ENCODE measurements around the gene CD207. TPM values are rescaled to one million over a fixed set of nuclear protein-coding genes. Genes with fewer than 3 reads are reported as not detected.

Gene CD207
- total and polyA plus RNA-seq, 2 donors from 2014 or later: 0.66 TPM; not detected in 1

GRCh38 chr2:70816726-70817125, 18.9 kb downstream of the CD207 start:
- intact Hi-C loops (cut with DNase I): no loop called here
- H3K27ac ChIP-seq (ENCODE audit: low read depth in 2 of 2, low read length in 2 of 2): no peak overlapping the region
- no peak for DNase-seq
- no peaks in the 10 kb centered on the region for H3K36me3 ChIP-seq (ENCODE audit: control insufficient read depth in 2 of 3, insufficient read depth in 3 of 3, low read length in 3 of 3)
- no peaks in the 10 kb centered on the region for H3K4me1 ChIP-seq (ENCODE audit: control insufficient read depth in 2 of 3, insufficient read depth in 2 of 3, low read depth in 1 of 3, low read length in 3 of 3)
- no peak overlapping the region for H3K9ac ChIP-seq (ENCODE audit: low read length in 3 of 3)
- no peak for FAIRE-seq
- H3K9me3 ChIP-seq (ENCODE audit: control insufficient read depth in 2 of 3, insufficient read depth in 1 of 3, low read length in 3 of 3): no peaks in the 10 kb centered on the region
- no peak overlapping the region for H3K4me3 ChIP-seq (ENCODE audit: low read length in 3 of 3)
- TF ChIP-seq CTCF (IDR thresholded peaks at IDR 0.05; ENCODE audit: borderline replicate concordance, extremely low read depth, insufficient read depth): no peak
- no peaks in the 10 kb centered on the region for H3K27me3 ChIP-seq (ENCODE audit: control insufficient read depth, insufficient read depth, low read length)

DNA sequence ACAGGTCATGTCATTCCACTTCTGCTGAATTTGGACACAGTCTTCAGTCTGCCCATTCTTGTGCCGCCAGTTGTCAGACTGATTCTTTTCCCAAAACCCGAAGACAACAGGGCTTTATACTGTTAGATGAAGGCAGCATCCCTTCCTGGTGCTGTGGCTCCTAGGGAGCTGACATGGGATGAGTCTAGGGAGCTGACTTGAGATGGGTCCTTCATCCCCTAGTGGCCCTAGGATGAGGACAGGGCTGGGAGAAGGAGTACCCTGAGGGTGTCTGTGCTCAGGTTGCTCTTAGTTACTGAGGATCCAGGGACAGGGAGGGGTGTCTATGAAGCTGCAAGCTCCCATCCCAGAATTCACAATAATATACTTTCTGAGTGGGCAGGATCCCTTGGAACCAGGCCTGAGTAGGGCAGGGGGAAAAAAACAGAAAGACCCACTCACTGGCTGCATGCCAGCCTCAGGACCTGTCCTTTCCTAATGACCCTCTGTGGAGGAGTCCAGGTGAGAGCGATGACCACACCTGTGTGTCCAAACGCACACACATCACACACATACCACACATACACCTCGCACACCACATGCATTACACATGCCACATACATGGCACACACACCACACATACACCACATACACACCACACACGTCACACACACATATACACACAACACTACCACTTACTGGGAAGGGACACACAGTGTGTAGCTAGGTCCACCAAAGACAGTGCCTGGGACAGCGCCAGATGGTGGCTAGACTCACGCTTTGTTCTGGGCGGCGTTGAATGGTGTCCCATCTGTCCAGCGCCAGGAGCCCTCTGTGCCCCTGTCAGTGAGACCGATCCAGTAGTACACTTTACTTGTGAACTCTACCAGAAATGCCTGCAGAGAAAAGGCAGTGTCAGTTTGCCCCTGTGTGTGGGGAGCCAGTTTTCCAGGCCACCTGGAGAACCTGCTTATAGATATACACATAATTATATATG, 26.3 kb downstream of the CD207 start:
- no peak overlapping the region for H3K4me3 ChIP-seq (ENCODE audit: low read length in 3 of 3)
- no peak for FAIRE-seq
- H3K9ac ChIP-seq (ENCODE audit: low read length in 3 of 3): no peak overlapping the region
- intact Hi-C loops (cut with DNase I): no loop called here
- no peak overlapping the region for H3K27ac ChIP-seq (ENCODE audit: low read depth in 2 of 2, low read length in 2 of 2)
- no peak for TF ChIP-seq CTCF (IDR thresholded peaks at IDR 0.05; ENCODE audit: borderline replicate concordance, extremely low read depth, insufficient read depth)
- no peaks in the 10 kb centered on the region for H3K9me3 ChIP-seq (ENCODE audit: control insufficient read depth in 2 of 3, insufficient read depth in 1 of 3, low read length in 3 of 3)
- no peaks in the 10 kb centered on the region for H3K27me3 ChIP-seq (ENCODE audit: control insufficient read depth, insufficient read depth, low read length)
- H3K36me3 ChIP-seq (ENCODE audit: control insufficient read depth in 2 of 3, insufficient read depth in 3 of 3, low read length in 3 of 3): no peaks in the 10 kb centered on the region
- no peaks in the 10 kb centered on the region for H3K4me1 ChIP-seq (ENCODE audit: control insufficient read depth in 2 of 3, insufficient read depth in 2 of 3, low read depth in 1 of 3, low read length in 3 of 3)
- no peak for DNase-seq

DNA sequence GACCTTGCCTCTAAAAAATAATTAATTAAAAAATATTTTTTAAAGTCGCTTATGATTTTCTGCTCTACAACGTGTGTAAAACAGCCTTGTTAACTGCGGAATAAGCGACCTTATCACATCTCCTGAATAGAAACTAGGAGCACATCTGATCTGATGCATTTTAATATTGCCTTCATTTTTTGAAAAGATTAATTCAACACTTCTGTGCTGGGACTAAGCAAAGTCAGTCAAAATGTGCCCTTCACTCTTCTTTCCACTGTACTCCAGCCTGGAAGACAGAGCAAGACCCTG, 27.8 kb downstream of the CD207 start:
- no peak for TF ChIP-seq CTCF (IDR thresholded peaks at IDR 0.05; ENCODE audit: borderline replicate concordance, extremely low read depth, insufficient read depth)
- intact Hi-C loops (cut with DNase I): no loop called here
- no peak for FAIRE-seq

More for the DNA sequence above, 27.8 kb downstream of the CD207 start:
- Histone ChIP-seq H3K9me3 (ENCODE audit: control insufficient read depth in 2 of 3, insufficient read depth in 1 of 3, low read length in 3 of 3) (no peaks in the 10 kb centered on the region), H3K9ac (ENCODE audit: low read length in 3 of 3) (no peak overlapping the region), H3K4me3 (ENCODE audit: low read length in 3 of 3) (no peak overlapping the region), H3K36me3 (ENCODE audit: control insufficient read depth in 2 of 3, insufficient read depth in 3 of 3, low read length in 3 of 3) (no peaks in the 10 kb centered on the region), H3K27ac (ENCODE audit: low read depth in 2 of 2, low read length in 2 of 2) (no peak overlapping the region), H3K27me3 (ENCODE audit: control insufficient read depth, insufficient read depth, low read length) (no peaks in the 10 kb centered on the region), H3K4me1 (ENCODE audit: control insufficient read depth in 2 of 3, insufficient read depth in 2 of 3, low read depth in 1 of 3, low read length in 3 of 3) (no peaks in the 10 kb centered on the region)
- no peak for DNase-seq

Measured in kidney (tissue), 14 donors.